ENCODE measurements around the gene SPINT1.

The SPINT1 gene, protein sequence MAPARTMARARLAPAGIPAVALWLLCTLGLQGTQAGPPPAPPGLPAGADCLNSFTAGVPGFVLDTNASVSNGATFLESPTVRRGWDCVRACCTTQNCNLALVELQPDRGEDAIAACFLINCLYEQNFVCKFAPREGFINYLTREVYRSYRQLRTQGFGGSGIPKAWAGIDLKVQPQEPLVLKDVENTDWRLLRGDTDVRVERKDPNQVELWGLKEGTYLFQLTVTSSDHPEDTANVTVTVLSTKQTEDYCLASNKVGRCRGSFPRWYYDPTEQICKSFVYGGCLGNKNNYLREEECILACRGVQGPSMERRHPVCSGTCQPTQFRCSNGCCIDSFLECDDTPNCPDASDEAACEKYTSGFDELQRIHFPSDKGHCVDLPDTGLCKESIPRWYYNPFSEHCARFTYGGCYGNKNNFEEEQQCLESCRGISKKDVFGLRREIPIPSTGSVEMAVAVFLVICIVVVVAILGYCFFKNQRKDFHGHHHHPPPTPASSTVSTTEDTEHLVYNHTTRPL

GRCh38 chr15:40843885-40844695 lies at the start of gene SPINT1:
Gene SPINT1, plus strand, starts transcription at chr15:40844048. Its CDS starts 507 bp downstream, at chr15:40844555.
- peak; percentile 79 for DNase-seq

GRCh38 chr15:40796041-40796440 lies 47.8 kb upstream of the SPINT1 start:
- DNase-seq, result no peak

GRCh38 chr15:40796512-40796911 lies 47.3 kb upstream of the SPINT1 start:
- DNase-seq, result no peak

- DNase-seq, result no peak
Observed at GRCh38 chr15:40799523-40799922, 44.3 kb upstream of the SPINT1 start.

- no peak for DNase-seq
Observed at GRCh38 chr15:40803076-40803475, 40.8 kb upstream of the SPINT1 start.

DNA sequence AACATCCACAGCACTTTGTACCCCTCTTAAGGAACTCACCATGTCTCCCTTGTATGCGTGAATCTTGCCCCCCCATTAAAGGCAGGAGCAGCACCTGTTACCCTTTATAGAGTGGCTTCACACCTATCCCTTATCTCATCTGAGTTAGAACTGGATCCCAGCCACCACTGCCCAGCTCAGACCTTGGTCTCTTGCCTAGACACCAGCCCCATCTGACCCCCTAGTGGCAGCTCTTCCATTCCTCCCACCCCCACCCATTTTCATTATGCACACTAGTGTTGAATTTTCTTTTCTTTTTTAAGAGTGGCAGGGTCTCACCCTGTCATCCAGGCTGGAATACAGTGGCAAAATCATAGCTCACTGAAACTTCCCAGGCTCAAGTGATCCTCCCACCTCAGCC lies 40.2 kb upstream of the SPINT1 start:
- DNase-seq, result no peak

DNA sequence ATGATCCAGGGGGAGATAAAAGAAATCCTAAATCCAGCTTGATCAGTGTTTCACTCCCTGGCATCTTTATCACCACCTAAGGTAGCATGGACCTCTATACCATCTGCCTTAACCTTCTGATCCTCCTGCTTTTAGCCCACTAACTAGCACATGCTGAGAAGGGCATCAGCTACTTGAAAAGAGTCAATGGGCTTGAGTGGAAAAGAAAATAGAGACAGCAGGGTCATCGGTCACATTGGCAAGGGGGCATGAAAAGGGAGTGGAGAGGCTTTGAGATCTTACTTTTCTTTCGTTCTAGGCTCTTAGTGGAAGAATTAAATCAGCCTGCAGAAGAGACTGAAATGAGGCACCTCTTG lies 37.2 kb upstream of the SPINT1 start:
- DNase-seq, result no peak

DNA sequence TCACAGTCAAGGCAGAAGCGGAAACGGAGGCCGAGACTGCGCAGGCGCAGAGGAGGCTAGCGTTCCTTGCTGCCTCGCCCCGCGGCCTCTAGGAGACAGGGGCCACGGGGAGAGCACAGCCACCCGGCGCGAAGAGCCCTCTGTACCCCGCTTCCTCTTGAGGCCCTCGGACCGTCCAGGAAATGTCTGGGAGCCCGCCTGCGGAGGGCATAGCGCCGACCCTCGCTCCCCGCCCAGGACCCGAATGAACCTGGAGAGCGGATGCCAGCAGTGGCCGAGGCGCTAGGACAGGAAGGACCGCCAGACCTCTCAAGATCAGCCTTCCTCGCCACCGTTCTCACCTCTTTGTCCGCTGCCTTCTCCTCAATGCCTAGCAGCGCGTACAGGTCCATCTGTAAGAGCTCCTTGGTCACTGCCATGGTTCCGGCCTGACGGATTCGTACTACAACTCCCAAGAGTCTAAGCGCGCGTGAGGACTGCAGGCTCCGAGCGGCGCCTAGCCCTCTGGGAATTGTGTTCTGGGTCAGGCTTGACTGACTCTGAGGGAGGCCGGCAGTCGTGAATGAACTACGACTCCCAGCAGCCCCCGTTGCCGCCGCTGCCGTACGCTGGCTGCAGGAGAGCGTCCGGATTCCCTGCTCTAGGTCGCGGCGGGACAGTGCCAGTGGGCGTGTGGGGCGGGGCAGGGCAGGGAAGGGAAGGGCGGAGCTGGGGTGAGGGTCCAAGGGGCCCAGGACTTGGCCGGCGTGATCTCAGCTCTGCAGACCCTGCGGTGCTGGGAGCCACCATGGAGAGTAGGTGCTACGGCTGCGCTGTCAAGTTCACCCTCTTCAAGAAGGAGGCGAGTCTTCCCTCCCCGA lies 36.6 kb upstream of the SPINT1 start, which contains the start of the genes DNAJC17 and ZFYVE19:
DNAJC17 (minus strand) TSS at position 446 of the 860 bp plus-strand sequence; CDS start at position 419, 27 bp downstream.
ZFYVE19 (plus strand) TSS at position 62 of the 860 bp plus-strand sequence; CDS start at position 563, 501 bp downstream.
- peak; percentile 93 for DNase-seq

DNA sequence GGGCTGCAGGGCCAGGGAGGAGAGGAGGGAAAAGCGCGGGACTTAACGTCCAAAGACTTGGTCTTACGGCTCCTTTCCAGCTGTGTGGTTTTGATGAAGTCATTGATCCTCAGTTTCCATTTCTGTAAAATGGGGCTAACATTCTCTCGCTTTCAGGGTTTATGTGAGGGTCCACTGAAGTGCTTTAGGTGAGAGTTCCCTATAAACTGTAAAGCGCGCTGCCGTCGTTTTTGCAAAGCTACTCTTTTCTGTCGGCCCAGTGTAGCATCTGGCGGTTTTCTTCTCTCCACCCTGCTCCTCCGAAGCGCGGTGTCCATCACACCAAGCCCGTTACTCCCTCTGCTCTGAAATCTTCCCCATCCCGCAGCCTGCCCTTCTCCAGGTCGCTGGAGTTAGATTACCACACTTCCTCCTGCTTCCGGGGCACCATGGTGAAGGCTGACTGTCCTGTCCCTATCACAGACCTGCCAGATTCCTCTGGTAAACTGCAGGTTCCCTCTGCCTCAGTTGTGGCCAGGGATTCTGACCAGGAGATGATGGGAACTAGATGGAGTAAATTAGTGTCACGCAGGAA lies 35.9 kb upstream of the SPINT1 start:
- no peak for DNase-seq

- no peak for DNase-seq
Observed at GRCh38 chr15:40808861-40809450, 34.9 kb upstream of the SPINT1 start.

- no peak for DNase-seq
Observed at GRCh38 chr15:40812721-40813425, 31.0 kb upstream of the SPINT1 start.

DNA sequence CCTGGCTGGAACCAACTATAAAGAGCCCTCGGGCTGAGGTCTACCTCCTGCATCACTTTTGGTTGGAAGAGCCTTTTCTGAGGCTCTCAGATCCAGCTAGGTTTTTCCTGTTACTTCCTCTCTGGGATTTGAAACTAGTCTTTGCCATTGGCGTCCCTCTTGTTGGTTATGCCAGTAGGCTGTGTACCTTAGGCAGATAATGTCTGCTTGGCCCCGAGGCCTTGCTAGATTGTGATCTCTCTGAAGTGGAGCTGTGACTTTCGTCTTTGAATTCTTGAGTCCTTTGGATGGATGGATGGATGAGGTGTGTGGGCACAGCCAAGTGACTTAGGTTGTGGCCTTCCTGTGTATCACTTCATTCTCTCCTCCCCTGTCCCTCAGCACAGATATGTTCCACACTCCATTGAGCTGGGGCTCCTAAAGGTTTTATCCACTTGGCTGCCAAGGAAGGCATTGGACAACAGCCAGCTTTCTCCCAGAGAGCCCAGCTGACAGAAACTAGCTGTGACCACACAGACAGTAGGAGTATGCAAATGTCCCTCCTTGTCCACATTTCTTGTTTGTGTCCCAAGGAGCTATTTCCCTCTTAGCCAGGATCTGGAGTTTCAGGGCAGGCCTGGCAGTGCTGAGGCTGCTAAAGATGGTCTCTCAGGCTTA lies 28.7 kb upstream of the SPINT1 start:
- no peak for DNase-seq

DNA sequence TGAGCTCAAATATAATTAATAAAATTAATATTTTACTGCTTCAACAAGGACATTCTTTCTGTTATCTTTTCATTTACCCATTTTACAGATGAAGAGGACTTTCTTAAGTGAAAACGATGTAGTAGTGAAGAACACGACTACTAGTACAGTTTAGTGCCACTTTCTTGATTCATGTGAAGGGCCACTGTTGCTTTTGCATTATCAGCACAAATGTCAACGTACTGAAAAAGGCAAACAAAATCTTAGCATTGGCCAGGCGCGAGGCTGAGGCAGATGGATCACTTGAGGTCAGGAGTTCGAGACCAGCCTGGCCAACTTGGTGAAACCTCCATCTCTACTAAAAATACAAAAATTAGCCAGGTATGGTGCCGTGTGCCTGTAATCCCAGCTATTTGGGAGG lies 24.8 kb upstream of the SPINT1 start:
- DNase-seq, result no peak

GRCh38 chr15:40821195-40821594 lies 22.7 kb upstream of the SPINT1 start:
- DNase-seq, result no peak

- DNase-seq, result no peak
Observed at GRCh38 chr15:40823572-40824343, 20.1 kb upstream of the SPINT1 start.

DNA sequence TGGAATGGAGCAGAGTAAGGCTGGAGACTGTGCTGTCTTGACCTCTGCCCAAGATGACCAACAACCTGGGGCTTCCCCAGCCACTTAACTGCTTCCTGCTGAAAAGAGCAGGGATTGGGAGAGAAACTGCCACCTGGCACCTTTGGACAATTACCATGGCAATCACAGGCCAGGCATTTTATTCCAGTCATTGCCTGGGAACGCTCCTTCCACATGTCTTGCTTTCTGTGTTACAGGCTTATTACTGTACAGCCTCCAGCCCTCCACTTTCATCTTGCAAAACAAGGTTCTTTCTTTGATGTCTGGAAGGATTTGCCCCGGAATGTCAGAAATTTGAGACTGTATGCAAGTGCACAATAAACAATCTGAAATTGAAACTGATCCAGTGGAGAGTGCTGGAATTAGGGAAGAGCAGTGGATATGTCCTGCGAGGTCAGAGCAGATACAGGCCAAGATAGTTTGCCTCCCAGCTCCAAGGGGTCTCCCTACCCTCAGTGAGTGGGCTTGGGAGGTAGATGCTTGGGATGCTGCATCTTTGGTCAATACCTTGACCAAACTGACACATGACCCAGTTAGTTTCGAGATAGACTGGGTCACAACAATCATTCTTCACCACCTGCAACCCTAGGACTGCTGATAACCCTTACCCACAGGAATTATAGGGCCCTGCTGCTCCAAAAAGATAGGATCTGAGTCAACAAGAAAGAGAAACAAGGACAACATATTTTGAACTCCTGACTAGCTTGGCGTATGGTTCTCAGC lies 18.0 kb upstream of the SPINT1 start:
- DNase-seq, result no peak

DNA sequence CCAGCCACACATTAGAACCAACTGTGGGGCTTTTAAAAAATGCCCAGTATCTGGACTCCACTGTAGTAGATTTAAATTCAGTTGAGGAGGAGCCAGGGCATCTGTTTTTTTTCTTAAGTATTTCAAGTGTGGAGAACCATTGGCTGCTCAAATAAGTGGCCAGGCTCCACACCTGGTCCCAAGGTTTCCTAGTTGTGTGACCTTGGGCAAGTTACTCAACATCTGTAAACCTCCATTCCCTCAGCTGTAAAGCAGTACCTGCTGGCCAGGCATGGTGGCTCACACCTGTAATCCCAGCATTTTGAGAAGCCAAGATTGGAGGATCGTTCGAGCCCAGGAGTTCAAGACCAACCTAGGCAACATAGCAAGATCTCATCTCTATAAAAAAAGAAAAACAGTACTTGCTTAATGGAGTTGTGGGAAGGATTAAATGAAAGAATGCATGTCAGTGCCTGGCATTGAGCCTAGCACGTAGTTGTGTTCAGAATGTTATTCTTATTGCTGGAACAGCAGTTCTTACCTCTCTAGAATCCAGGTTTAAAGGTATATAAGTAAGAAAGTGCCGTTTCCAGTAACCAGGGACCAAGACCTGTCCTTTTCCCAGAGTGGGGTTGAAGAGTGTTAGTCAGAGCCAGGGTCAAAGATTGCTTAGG lies 17.3 kb upstream of the SPINT1 start:
- no peak for DNase-seq

DNA sequence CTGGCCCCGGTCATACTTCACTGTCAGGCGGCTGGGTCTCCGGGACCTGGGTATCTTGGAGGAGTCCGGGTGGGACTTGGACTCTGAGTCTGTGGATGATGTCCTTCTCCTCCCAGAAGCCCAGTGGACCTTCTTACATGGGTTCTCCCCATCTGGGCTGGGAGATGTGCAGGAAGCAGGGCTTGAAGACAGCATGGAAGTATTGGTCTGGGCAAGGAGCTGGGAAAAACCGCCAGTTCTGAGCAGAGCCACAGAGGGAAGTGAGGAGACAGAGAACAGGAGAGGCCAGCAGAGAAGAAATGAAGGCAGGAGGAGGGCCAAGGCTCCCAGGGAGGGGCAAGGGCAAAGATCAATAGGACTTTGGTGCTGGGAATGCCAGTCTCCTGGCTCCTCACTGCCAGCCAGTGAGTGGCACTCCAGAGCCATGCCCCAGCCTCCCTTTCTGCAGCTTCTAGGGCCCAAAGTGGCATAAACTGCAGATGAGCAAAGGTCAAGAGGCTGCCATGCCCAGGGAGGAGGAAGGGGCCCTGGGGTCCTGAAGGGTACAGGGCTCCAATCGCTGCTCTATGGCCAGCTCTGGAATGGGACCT lies 15.3 kb upstream of the SPINT1 start, which contains the start of gene PPP1R14D:
PPP1R14D (minus strand) TSS at position 262 of the 590 bp plus-strand sequence; CDS start at position 195, 67 bp downstream.
- no peak for DNase-seq
